Measurements from ENCODE around the gene IL18RAP.

DNA sequence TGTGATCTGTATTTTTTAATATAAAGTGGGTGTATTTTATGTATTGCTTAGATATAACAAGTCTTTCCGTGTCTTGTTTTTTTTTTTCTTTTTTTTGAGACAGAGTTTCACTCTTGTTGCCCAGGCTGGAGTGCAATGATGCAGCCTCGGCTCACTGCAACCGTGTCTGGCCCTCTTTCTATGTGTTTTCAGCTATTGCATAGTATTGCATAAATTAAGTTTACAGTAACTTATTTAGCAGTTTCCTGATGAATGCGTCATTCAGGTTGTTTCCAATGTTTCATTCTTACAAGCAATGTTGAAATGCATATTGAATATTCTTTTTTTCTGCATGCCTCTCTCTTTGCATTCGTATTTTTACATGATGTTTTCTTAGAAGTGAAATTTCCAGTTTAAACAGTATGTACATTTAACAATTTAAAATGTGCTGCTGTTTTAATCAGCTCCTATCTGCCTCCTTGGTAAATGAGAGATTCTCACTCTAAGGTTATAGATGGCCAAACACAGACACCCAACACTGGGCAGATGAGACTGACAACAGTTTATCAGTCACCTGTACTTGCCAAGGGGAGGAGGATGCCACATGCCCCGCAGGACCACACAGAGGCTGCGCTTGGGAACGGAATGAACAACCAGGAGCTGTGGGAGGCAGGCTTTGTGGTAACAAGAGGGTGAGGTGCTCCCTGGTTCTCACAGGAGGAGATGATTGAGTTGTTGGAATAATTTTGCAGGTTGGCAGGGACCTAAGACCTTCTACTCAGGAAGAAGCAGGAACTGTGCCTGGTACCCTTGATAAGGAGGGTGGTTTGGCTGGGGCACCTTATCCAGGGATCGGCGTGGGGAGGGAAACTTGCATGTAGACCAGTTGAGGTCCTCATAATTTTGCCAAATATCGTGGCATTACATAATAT is 57.6 kb downstream of the IL18RAP start:
- TF ChIP-seq, protein P1, sequence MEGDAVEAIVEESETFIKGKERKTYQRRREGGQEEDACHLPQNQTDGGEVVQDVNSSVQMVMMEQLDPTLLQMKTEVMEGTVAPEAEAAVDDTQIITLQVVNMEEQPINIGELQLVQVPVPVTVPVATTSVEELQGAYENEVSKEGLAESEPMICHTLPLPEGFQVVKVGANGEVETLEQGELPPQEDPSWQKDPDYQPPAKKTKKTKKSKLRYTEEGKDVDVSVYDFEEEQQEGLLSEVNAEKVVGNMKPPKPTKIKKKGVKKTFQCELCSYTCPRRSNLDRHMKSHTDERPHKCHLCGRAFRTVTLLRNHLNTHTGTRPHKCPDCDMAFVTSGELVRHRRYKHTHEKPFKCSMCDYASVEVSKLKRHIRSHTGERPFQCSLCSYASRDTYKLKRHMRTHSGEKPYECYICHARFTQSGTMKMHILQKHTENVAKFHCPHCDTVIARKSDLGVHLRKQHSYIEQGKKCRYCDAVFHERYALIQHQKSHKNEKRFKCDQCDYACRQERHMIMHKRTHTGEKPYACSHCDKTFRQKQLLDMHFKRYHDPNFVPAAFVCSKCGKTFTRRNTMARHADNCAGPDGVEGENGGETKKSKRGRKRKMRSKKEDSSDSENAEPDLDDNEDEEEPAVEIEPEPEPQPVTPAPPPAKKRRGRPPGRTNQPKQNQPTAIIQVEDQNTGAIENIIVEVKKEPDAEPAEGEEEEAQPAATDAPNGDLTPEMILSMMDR (IDR thresholded peaks at IDR 0.05; ENCODE audit: insufficient read depth, low read length) = no peak
- TF ChIP-seq POLR2AphosphoS5 (IDR thresholded peaks at IDR 0.05; ENCODE audit: low read depth) (no peak), REST (IDR thresholded peaks at IDR 0.05; ENCODE audit: insufficient replicate concordance, low read depth) (no peak)

Data from HL-60 (cell line).